H1 (cell line): ENCODE results near the gene MBNL1. TPM values are rescaled to one million over a fixed set of nuclear protein-coding genes. Genes with fewer than 3 reads are reported as not detected.

Experiments used
- CTCF ChIA-PET: fragments of 300-600 bp; sonication (Branson Sonifier 250); formaldehyde crosslinking; loops from one replicate; lab custom pipeline; 2021; ENCODE audit not compliant: partially characterized antibody; lab: Charles Lee
- POLR2A ChIA-PET: fragments of 300-600 bp; sonication (Branson Sonifier 250); formaldehyde crosslinking; loops from one replicate; lab custom pipeline; 2021; ENCODE audit warnings: inconsistent platforms; ENCODE audit not compliant: partially characterized antibody; lab: Charles Lee
- DNase-seq, 2 experiments: peaks; one replicate each; pipeline versions ENCODE4 v3.0.0 to v3.0.0-alpha.2; 2010 to 2022; ENCODE audit warnings: low spot score in 2 of 2, low read depth in 1 of 2, mixed read lengths in 1 of 2
- FAIRE-seq: peaks from 2 replicates; lab custom pipeline; 2011; peaks lifted over from hg19 to GRCh38; lab: Jason Lieb, UNC
- H2AFZ ChIP-seq: 2 replicates; pipeline ENCODE4 v1.8.1; 2012; ENCODE audit warnings: low read length, inconsistent platforms
- H2AK5ac ChIP-seq: 2 replicates; pipeline ENCODE4 v1.6.1; 2013; ENCODE audit warnings: low read depth, low read length
- H2BK120ac ChIP-seq: replicated peaks from 2 replicates; pipeline ENCODE3; 2013; ENCODE audit warnings: low read depth, low read length, inconsistent platforms
- H2BK12ac ChIP-seq: 2 replicates; pipeline ENCODE4 v1.6.1; 2013; ENCODE audit warnings: low read depth, low read length
- H2BK15ac ChIP-seq: 2 replicates; pipeline ENCODE4 v1.6.1; 2013; ENCODE audit warnings: low read length
- H2BK20ac ChIP-seq: 2 replicates; pipeline ENCODE4 v1.6.1; 2013; ENCODE audit warnings: low read length
- H2BK5ac ChIP-seq: 2 replicates; pipeline ENCODE4 v1.6.1; 2013; ENCODE audit warnings: low read depth, low read length
- H3K14ac ChIP-seq: 2 replicates; pipeline ENCODE4 v1.6.1; 2013; ENCODE audit warnings: inconsistent platforms; ENCODE audit not compliant: insufficient read length
- H3K18ac ChIP-seq: 2 replicates; pipeline ENCODE4 v1.6.1; 2013; ENCODE audit warnings: low read length; ENCODE audit errors: extremely low read depth
- H3K23ac ChIP-seq: 2 replicates; pipeline ENCODE4 v1.6.1; 2013; ENCODE audit warnings: inconsistent platforms; ENCODE audit not compliant: insufficient read length
- H3K23me2 ChIP-seq: 2 replicates; pipeline ENCODE4 v1.6.1; 2013; ENCODE audit warnings: low read depth, low read length
- H3K27ac ChIP-seq: 2 replicates; pipeline ENCODE4 v1.6.1; 2011; ENCODE audit warnings: low read depth, low read length, inconsistent platforms
- H3K27me3 ChIP-seq, 4 experiments: replicated peaks in 1 of 4; 1 replicate in 1 of 4; 2 replicates in 3 of 4; pipeline versions ENCODE4 v1.6.1 to v1.8.1; 2011 to 2013; ENCODE audit warnings: low read length in 3 of 4, mild to moderate bottlenecking in 3 of 4, inconsistent platforms in 2 of 4, mixed read lengths in 2 of 4, moderate library complexity in 1 of 4; ENCODE audit not compliant: control insufficient read depth in 3 of 4, insufficient read depth in 3 of 4; ENCODE audit errors: extremely low read depth in 1 of 4
- H3K36me3 ChIP-seq, 4 experiments: 2 replicates each; pipeline versions ENCODE4 v1.6.1 to v1.8.1; 2011 to 2013; ENCODE audit warnings: mild to moderate bottlenecking in 4 of 4, low read length in 3 of 4, moderate library complexity in 2 of 4, control low read depth in 1 of 4, inconsistent platforms in 1 of 4; ENCODE audit not compliant: insufficient read depth in 4 of 4, control insufficient read depth in 2 of 4
- H3K4ac ChIP-seq: replicated peaks from 2 replicates; pipeline ENCODE3; 2013; ENCODE audit warnings: low read length, low read depth, mixed read lengths, inconsistent platforms; ENCODE audit not compliant: insufficient read length
- H3K4me1 ChIP-seq, 4 experiments: replicated peaks in 1 of 4; 1 replicate in 1 of 4; 2 replicates in 3 of 4; pipeline versions ENCODE4 v1.6.1 to v1.8.1; 2011 to 2013; ENCODE audit warnings: low read length in 3 of 4, inconsistent platforms in 2 of 4, mixed read lengths in 1 of 4; ENCODE audit not compliant: insufficient read depth in 4 of 4, control insufficient read depth in 3 of 4
- H3K4me2 ChIP-seq, 2 experiments: 2 replicates each; pipeline versions ENCODE4 v1.6.1 to v1.8.1; 2011 to 2013; ENCODE audit warnings: low read depth in 2 of 2, low read length in 2 of 2, control low read depth in 1 of 2, inconsistent platforms in 1 of 2, mild to moderate bottlenecking in 1 of 2; ENCODE audit not compliant: insufficient read depth in 1 of 2
- H3K4me3 ChIP-seq, 4 experiments: fragments of 200-600, 300-600 bp in 1 of 4; sonication (generic), shearing (Covaris generic), sonication (Bioruptor Twin) in 1 of 4; 2 replicates each; pipeline versions ENCODE4 v1.5.1 to v1.8.1; 2011 to 2016; ENCODE audit warnings: low read length in 4 of 4, low read depth in 3 of 4, control low read depth in 2 of 4, inconsistent platforms in 2 of 4, mild to moderate bottlenecking in 2 of 4, mixed read lengths in 1 of 4, moderate library complexity in 1 of 4; ENCODE audit not compliant: insufficient read depth in 2 of 4; ENCODE audit errors: extremely low read depth in 1 of 4
- H3K56ac ChIP-seq: replicated peaks from 2 replicates; pipeline ENCODE3; 2013; ENCODE audit warnings: low read depth, mild to moderate bottlenecking, mixed read lengths, low read length, inconsistent platforms; ENCODE audit not compliant: insufficient read length
- H3K79me1 ChIP-seq: 2 replicates; pipeline ENCODE4 v1.6.1; 2013; ENCODE audit warnings: low read depth, low read length, control low read depth
- H3K79me2 ChIP-seq, 2 experiments: 2 replicates each; pipeline versions ENCODE4 v1.6.1 to v1.8.1; 2012 to 2013; ENCODE audit warnings: low read length in 2 of 2, mild to moderate bottlenecking in 2 of 2, inconsistent platforms in 1 of 2; ENCODE audit not compliant: insufficient read depth in 2 of 2, control insufficient read depth in 1 of 2
- H3K9ac ChIP-seq, 4 experiments: replicated peaks in 1 of 4; 1 replicate in 1 of 4; 2 replicates in 3 of 4; pipeline versions ENCODE4 v1.6.1 to v1.8.1; 2011 to 2013; ENCODE audit warnings: low read depth in 3 of 4, low read length in 3 of 4, control low read depth in 2 of 4, mild to moderate bottlenecking in 2 of 4, moderate library complexity in 2 of 4, inconsistent platforms in 1 of 4; ENCODE audit errors: extremely low read depth in 1 of 4
- H3K9me3 ChIP-seq, 2 experiments: 2 replicates each; pipeline versions ENCODE4 v1.6.1 to v1.8.1; 2012 to 2013; ENCODE audit warnings: mild to moderate bottlenecking in 2 of 2, moderate library complexity in 2 of 2, control low read depth in 1 of 2, inconsistent platforms in 1 of 2, low read depth in 1 of 2, low read length in 1 of 2, mixed read lengths in 1 of 2; ENCODE audit not compliant: insufficient read depth in 2 of 2
- H4K20me1 ChIP-seq, 2 experiments: replicated peaks in 1 of 2; 2 replicates each; pipeline versions ENCODE3 to v1.8.1; 2011 to 2013; ENCODE audit warnings: inconsistent platforms in 2 of 2, low read length in 2 of 2, mild to moderate bottlenecking in 1 of 2; ENCODE audit not compliant: insufficient read depth in 2 of 2, control insufficient read depth in 1 of 2
- H4K5ac ChIP-seq: 2 replicates; pipeline ENCODE4 v1.6.1; 2013; ENCODE audit warnings: low read length, low read depth, mixed read lengths, inconsistent platforms; ENCODE audit not compliant: insufficient read length
- H4K8ac ChIP-seq: 2 replicates; pipeline ENCODE4 v1.8.0; 2013; ENCODE audit warnings: mild to moderate bottlenecking, moderate library complexity, low read length, inconsistent platforms; ENCODE audit not compliant: insufficient read depth; ENCODE audit errors: extremely low read depth
- H4K91ac ChIP-seq: replicated peaks from 2 replicates; pipeline ENCODE3; 2013; ENCODE audit warnings: low read length, mixed read lengths, inconsistent platforms; ENCODE audit not compliant: insufficient read length
- CBX5 ChIP-seq: fragments of 300-800, 300-1000 bp; sonication (generic); IDR thresholded peaks from 2 replicates; pipeline ENCODE4 v1.7.1; 2016; ENCODE audit warnings: antibody characterized with exemption, low read length, low read depth
- CBX8 ChIP-seq: fragments of 300-800, 300-1000 bp; sonication (generic); IDR thresholded peaks from 2 replicates; pipeline ENCODE4 v1.7.1; 2016; ENCODE audit warnings: low read depth, low read length, borderline replicate concordance
- EP300 ChIP-seq, 2 experiments: IDR thresholded peaks; 1 replicate in 1 of 2; 2 replicates in 1 of 2; pipeline ENCODE4 v1.6.1; 2011 to 2012; ENCODE audit warnings: low read depth in 2 of 2, low read length in 2 of 2, mild to moderate bottlenecking in 2 of 2, borderline replicate concordance in 1 of 2, inconsistent platforms in 1 of 2, moderate library complexity in 1 of 2
- HDAC2 ChIP-seq, 2 experiments: fragments of 300-600 bp in 1 of 2; sonication (generic) in 1 of 2; IDR thresholded peaks; 2 replicates each; pipeline ENCODE4 v1.6.1; 2011 to 2012; ENCODE audit warnings: low read depth in 2 of 2, low read length in 2 of 2, mild to moderate bottlenecking in 2 of 2, moderate library complexity in 2 of 2, borderline replicate concordance in 1 of 2, inconsistent platforms in 1 of 2
- HDAC6 ChIP-seq: IDR thresholded peaks from one replicate; pipeline ENCODE4 v1.7.1; 2012; ENCODE audit warnings: low read depth, mild to moderate bottlenecking, inconsistent platforms, low read length, moderate library complexity
- JUN ChIP-seq: IDR thresholded peaks from 2 replicates; pipeline ENCODE4 v1.6.1; 2011; ENCODE audit warnings: low read depth, mild to moderate bottlenecking, improper control_type of control experiment, low read length
- MAFK ChIP-seq: IDR thresholded peaks from 2 replicates; pipeline ENCODE4 v1.6.1; 2012; ENCODE audit warnings: low read depth, mild to moderate bottlenecking, improper control_type of control experiment, low read length
- MAX ChIP-seq: IDR thresholded peaks from 2 replicates; pipeline ENCODE4 v1.6.1; 2012; ENCODE audit warnings: inconsistent platforms
- NRF1 ChIP-seq: IDR thresholded peaks from 2 replicates; pipeline ENCODE4 v1.6.1; 2011; ENCODE audit warnings: mild to moderate bottlenecking, low read depth, low read length, improper control_type of control experiment
- POLR2A ChIP-seq, 2 experiments: IDR thresholded peaks; 1 replicate in 1 of 2; 2 replicates in 1 of 2; pipeline ENCODE4 v1.6.1; 2011; ENCODE audit warnings: low read depth in 2 of 2, low read length in 2 of 2, mild to moderate bottlenecking in 2 of 2; ENCODE audit errors: control extremely low read depth in 1 of 2
- SP4 ChIP-seq: IDR thresholded peaks from 2 replicates; pipeline ENCODE4 v1.6.1; 2012; ENCODE audit warnings: low read length, inconsistent platforms
- TAF1 ChIP-seq: IDR thresholded peaks from 2 replicates; pipeline ENCODE4 v1.6.1; 2011; ENCODE audit warnings: mild to moderate bottlenecking, low read depth, low read length
- TEAD4 ChIP-seq: IDR thresholded peaks from 2 replicates; pipeline ENCODE4 v1.6.1; 2012; ENCODE audit warnings: low read depth, low read length, inconsistent platforms, mixed read lengths
- polyA plus RNA-seq, 7 experiments: library from polyadenylated mRNA; depleted of rRNA in 3 of 7; stranded (reverse) in 5 of 7; unstranded in 2 of 7; fragments of >200 nt in 5 of 7; fragments of 200-250 nt in 2 of 7; gene quantifications; 1 replicate in 5 of 7; 2 replicates in 1 of 7; 4 replicates in 1 of 7; pipeline versions ENCODE4 v1.2.1 to v1.2.3, GENCODE V29; 2011 to 2013; ENCODE audit warnings: missing spikeins in 2 of 7, mixed read lengths in 2 of 7
- total RNA-seq: library from RNA; stranded (reverse); fragmentation: NEBNext Ultra II Directional; extraction: Animal tissue kit (Norgen Biotek cat#: 25700); gene quantifications from 2 replicates; pipeline ENCODE4 v1.2.1, GENCODE V29; 2021

The MBNL1 gene
- total and polyA plus RNA-seq, 2 of the 8 experiments (the other 6 are each of a cell fraction or from before 2014, with no cell fraction given), result 5.0 to 16.4 TPM

GRCh38 chr3:152251916-152252315, 16.8 kb upstream of the MBNL1 start:
- H2BK20ac ChIP-seq, result no peak overlapping the region
- no peak overlapping the region for H3K23ac ChIP-seq
- no peaks in the 10 kb centered on the region for H3K27me3 ChIP-seq
- no peaks in the 10 kb centered on the region for H3K79me2 ChIP-seq
- H2AK5ac ChIP-seq, result no peak overlapping the region
- no peak for TF ChIP-seq HDAC2 (IDR thresholded peaks at IDR 0.05; ENCODE audit: borderline replicate concordance in 1 of 2, low read depth in 2 of 2, low read length in 2 of 2)
- no peak for TF ChIP-seq MAX
- no peak for TF ChIP-seq EP300 (IDR thresholded peaks at IDR 0.05; ENCODE audit: borderline replicate concordance in 1 of 2, low read depth in 2 of 2, low read length in 2 of 2)
- no peak for TF ChIP-seq CBX5
- no peak for TF ChIP-seq TAF1
- no peak for TF ChIP-seq POLR2A (IDR thresholded peaks at IDR 0.05; ENCODE audit: control extremely low read depth in 1 of 2, low read depth in 2 of 2, low read length in 2 of 2)
- TF ChIP-seq HDAC6, result no peak
- TF ChIP-seq JUN, result no peak
- no peak for TF ChIP-seq NRF1
- TF ChIP-seq TEAD4, result no peak
- no peak for TF ChIP-seq CBX8
- no peak for TF ChIP-seq SP4
- no peak for TF ChIP-seq MAFK
- DNase-seq (no peak), FAIRE-seq (no peak)
- no peaks in the 10 kb centered on the region for H3K23me2 ChIP-seq
- ChIA-PET CTCF (no interaction called here), POLR2A (no interaction called here)
- H3K4me3 ChIP-seq, result no peak overlapping the region
- H4K5ac ChIP-seq, result no peak overlapping the region
- H2BK120ac ChIP-seq, result no peak overlapping the region
- H3K4me2 ChIP-seq, result no peak overlapping the region
- no peak overlapping the region for H2BK5ac ChIP-seq
- no peak overlapping the region for H3K18ac ChIP-seq
- H4K8ac ChIP-seq, result no peak overlapping the region
- no peaks in the 10 kb centered on the region for H3K9me3 ChIP-seq
- H3K4me1 ChIP-seq, result no peaks in the 10 kb centered on the region
- no peak overlapping the region for H3K9ac ChIP-seq
- H3K36me3 ChIP-seq, result no peaks in the 10 kb centered on the region
- no peak overlapping the region for H3K14ac ChIP-seq
- no peaks in the 10 kb centered on the region for H3K79me1 ChIP-seq
- no peak overlapping the region for H3K56ac ChIP-seq
- H2BK12ac ChIP-seq, result no peak overlapping the region
- no peak overlapping the region for H3K27ac ChIP-seq
- H3K4ac ChIP-seq, result no peak overlapping the region
- no peak overlapping the region for H2AFZ ChIP-seq
- no peaks in the 10 kb centered on the region for H4K20me1 ChIP-seq
- no peak overlapping the region for H2BK15ac ChIP-seq
- H4K91ac ChIP-seq, result no peak overlapping the region
